ENCODE results near the gene IFNL1.
"Not testable (repeated sequence)": the region's sequence is repeated elsewhere in the genome, so short reads cannot be mapped to it uniquely, and the experiment has no call there.

Gene IFNL1

DNA sequence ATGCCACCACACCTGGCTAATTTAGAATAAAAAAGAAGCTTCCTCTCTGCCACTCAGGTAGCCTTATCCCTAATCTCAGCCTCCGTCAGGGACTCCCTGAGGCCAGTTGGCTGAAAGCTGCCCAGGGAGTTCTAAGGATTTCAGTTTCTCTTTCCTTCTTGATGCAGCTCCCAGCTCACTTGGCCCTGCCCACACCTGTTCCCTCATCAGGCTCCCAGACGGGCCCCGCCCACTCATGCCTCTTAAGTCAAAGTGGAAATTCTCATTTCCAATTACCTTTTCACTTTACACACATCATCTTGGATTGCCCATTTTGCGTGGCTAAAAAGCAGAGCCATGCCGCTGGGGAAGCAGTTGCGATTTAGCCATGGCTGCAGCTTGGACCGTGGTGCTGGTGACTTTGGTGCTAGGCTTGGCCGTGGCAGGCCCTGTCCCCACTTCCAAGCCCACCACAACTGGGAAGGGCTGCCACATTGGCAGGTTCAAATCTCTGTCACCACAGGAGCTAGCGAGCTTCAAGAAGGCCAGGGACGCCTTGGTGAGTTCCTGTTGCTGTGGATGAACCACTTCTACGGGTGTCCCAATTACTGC is at the start of gene IFNL1:
Gene IFNL1 (plus strand): TSS at position 353 of the 591 bp plus-strand sequence. CDS start 15 bp downstream, at position 368.
- DNase-seq (ENCODE audit: low spot score) = no peak

DNA sequence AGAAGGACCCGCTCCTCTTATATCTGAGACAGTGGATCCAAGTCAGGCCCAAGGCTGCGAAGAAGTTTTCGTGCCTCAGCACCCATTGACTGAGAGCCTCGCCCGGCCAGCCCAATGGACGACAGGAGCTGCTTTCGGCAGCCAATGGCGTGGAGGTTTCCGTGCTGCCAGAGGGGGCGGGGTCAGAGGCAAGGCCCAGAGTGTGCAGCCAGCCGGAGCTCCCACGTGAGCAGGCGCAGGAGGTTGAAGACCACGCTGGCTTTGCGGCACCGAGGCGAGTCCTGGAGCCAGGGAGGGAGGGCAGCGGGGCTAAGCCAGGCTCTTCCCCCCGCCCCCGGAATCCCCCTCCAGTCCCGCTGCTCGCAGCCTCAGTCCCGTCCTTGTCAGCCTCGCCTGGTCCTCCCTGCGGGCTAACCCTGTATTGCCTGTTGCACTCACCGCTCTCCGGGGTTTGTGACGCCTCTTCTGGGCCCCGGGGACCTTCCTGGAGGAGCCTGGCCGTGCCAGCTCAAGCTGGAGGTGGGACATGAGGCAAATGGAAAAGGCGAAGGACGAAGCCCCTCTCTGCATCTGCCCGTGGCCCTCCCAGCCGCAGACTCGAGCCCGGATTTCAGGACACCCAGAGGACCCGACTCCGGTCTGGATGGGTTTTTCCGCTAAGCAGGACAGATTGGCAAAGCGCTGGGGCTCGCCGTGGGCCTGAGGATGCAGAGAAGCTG is 49.1 kb upstream of the IFNL1 start:
- no peak for DNase-seq (ENCODE audit: low spot score)

DNA sequence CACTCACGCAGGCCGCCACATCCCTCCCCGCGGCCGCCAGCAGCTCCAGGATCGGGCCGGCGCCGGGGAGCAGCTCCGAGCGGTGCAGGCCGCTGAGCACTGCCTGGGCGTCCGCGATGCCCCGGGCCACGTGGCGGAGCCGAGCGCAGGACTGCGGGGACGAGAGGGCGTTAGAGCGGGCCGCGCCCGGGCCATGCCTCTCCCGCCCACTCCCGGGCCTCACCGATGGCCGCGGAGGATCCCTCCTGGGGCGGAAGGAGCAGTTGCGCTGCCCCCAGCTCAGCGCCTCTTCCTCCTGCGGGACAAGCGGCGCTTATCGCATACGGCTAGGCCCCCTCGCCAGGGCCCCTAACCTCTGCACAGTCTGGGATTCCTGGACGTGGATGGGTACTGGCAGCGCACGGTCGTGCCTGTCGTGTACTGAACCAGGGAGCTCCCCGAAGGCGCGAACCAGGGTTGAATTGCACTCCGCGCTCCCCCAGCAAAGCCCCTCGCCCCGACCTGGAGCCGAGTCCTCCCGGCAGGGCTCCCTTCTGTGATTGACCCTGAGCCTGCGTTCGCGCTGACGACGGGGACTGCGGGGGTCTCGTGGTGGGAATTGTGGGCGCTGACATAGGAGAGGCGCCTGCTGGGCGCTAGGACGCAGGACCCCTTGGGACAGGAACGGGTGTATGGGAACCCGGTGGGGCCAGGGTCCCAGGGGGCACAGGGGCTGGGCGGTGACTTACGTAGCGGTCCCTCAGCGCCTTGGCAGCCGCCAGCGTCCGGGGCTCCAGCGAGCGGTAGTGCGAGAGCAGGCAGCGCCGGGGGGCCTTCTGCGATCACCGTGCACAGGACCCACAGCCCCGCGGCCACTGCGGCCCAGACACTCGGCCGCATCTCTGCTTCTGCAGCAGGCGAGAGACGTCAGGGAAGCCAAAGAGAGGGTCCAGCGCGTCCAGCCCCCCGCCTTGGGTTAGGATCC is 48.2 kb upstream of the IFNL1 start:
- DNase-seq (ENCODE audit: low spot score) = no peak

- no peak for DNase-seq (ENCODE audit: low spot score)
Measured at GRCh38 chr19:39248806-39249205, 47.4 kb upstream of the IFNL1 start, which contains the start of gene IFNL4. Gene IFNL4 (minus strand): TSS chr19:39248856.

GRCh38 chr19:39251081-39251480 is 45.1 kb upstream of the IFNL1 start:
- no peak for DNase-seq (ENCODE audit: low spot score)

DNA sequence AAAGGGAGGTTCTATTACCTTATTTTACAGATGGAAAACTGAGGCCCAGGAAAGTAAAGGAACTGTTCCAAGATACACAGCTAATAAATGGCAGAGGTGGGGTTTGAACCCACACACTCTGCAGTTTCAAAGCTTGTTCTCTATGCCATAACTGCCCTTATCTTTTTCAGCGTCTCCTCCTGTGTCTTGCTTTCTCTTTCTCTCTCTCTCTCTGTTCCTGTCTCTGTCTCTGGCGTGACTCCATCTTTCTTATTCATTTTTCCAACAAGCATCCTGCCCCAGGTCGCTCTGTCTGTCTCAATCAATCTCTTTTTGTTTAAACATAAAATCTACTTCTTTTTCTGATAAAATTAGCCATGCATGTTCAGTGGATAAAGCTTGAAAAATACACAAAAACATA is 44.4 kb upstream of the IFNL1 start:
- no peak for DNase-seq (ENCODE audit: low spot score)

DNA sequence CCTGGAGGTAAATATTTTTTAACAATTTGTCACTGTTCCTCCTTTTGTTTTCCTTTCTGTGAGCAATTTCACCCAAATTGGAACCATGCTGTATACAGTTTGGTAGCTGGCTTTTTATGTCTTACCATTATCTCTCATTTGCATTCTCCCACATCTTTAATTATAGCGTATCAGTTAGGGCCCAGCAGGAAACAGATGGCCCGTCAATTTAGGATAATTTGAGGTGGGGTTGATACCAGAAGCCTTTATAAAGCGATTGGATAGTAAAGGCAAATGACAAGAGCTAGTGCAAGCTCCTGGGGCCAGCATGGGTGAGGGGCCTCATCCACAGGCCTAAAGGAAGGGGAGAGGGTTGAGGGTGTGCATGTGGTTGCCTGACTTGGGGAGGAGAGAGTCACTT is 43.7 kb upstream of the IFNL1 start:
- DNase-seq (ENCODE audit: low spot score) = no peak

GRCh38 chr19:39253374-39254149 is 42.6 kb upstream of the IFNL1 start:
- no peak for DNase-seq (ENCODE audit: low spot score)

GRCh38 chr19:39254531-39255345 is 41.5 kb upstream of the IFNL1 start:
- DNase-seq (ENCODE audit: low spot score) = no peak

DNA sequence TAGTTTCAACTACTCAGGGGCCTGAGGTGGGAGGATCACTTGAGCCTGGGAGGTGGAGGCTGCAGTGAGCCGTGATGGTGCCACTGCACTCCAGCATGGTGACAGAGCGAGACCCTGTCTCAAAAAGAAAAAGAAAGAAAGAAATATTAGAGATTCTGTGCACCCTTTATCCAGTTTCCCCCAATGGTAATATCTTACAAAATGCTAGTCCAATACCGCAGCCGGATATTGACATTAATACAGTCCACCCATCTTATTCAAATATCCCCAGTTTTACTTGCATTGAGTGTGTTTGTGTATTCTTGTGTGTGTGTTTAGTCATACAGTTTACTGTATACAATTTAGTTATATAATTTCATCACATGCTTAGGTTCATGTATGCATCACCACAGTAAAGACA is 39.0 kb upstream of the IFNL1 start:
- no peak for DNase-seq (ENCODE audit: low spot score)

DNA sequence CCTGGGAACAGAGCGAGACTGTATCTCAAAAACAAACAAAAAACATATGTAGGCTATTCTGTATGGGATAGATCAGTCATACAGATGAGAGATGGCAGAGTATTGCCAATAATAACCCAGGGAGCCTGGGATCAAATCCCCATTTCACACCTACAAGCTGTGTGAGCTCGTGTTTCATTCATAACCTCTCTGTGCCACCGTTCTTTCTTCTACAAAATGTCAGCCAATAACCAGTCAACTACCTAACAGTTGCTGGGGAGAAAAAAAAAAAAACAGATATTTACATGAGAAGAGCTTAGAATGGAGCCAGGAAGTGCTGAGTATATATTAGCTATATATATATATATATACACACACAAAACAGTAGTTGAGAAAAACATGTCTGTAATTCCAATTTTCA is 34.5 kb upstream of the IFNL1 start:
- DNase-seq (ENCODE audit: low spot score) = no peak

DNA sequence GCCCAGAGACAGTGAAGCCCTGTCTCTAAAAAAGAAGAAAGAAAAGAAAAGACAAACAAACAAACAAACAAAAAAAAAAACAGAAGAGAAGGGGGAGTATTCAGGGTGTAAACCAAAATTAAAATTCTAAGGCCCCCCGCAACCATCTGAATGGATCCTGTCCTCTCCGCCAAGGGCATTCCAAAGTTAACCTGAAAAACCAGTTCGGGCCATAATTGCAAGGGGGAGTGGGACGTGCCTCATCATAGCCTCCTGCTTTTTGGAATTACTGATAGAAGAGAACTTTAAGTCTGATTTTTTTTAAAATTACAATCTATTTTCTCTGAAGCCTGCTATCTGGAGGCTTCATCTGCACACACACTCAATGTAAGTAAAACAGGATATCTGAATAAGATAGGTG is 33.7 kb upstream of the IFNL1 start:
- DNase-seq (ENCODE audit: low spot score) = no peak

DNA sequence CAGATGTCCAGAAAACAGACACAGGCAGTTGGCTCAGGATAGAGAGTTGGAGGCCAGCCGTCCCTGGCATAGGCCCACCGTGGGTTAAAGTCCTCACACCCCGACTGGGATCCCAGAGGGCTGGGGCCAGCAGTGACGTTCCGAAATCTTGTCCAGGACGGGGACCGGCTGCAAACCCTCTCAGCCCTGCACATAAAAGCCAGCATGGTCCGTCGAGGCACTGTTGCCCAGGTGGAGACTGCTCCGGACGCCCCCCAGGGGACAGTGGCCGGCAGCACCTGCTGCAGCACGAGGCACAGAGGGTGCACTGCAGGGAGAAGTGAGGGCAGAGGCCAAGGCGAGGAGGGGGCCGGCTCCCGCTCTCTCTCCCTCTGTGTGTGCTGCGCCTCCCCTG is 32.3 kb upstream of the IFNL1 start:
- DNase-seq (ENCODE audit: low spot score) = no peak

DNA sequence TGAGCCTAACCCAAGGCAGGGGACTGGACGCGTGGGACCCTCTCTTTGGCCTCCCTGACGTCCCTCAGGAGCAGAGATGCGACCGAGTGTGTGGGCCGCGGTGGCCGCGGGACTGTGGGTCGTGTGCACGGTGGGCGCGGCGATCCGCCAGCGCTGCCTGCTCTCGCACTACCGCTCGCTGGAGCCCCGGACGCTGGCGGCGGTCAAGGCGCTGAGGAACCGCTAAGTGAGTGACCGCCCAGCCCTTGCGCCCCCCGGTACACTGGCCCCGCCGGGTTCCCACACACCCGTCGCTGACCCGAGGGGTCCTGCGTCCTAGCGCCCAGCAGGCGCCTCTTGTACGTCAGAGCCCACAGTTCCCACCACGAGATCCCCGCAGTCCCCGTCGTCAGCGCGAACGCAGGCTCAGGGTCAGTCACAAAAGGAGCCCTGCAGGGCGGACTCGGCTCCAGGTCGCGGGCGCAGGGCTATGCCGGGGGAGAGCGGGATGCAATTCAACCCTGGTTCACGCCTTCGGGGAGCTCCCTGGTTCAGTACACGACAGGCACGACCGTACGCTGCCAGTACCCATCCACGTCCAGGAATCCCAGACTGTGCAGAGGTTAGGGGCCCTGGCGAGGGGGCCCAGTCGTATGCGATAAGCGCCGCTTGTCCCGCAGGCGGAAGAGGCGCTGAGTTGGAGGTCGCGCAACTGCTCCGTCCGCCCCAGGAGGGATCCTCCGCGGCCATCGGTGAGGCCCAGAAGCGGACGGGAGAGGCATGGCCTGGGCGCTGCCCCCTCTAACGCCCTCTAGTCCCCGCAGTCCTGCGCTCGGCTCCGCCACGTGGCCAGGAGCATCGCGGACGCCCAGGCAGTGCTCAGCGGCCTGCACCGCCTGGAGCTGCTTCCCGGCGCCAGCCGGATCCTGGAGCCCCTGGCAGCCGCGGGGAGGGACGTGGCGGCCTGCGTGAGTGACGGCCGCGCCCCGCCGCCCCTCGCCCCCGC is 31.6 kb upstream of the IFNL1 start:
- DNase-seq (ENCODE audit: low spot score) = no peak

DNA sequence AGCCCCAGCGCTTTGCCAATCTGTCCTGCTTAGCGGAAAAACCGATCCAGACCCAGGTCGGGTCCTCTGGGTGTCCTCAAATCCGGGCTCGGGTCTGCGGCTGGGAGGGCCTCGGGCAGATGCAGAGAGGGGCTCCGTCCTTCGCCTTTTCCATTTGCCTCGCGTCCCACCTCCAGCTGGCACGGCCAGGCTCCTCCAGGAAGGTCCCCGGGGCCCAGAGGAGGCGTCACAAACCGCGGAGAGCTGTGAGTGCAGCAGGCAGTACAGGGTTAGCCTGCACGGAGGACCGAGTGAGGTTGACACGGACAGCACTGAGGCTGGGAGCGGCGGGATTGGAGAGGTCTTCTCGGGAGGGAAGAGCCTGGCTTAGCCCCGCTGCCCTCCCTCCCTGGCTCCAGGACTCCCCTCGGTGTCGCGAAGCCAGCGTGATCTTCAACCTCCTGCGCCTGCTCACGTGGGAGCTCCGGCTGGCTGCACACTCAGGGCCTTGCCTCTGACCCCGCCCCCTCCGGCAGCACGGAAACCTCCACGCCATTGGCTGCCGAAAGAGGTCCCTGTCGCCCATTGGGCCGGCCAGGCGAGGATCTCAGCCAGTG is 30.8 kb upstream of the IFNL1 start:
- DNase-seq (ENCODE audit: low spot score) = no peak

DNA sequence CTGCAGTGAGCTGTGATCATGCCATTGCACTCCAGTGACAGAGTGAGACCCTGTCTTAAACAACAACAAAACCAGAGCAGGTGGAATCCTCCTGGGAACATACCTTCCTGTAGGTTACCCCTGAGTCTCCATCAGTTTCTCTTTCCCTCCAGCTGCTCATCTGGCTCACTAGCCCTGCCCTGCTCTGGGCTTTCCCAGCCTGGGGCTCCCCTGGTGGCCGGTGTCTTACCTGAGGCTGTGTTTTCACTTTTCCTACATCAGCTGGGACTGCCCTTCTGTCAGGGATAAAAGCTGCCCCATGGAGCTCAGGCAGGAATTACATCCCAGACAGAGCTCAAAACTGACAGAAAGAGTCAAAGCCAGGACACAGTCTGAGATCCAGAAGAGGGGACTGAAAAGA is 28.1 kb upstream of the IFNL1 start, which contains the start of gene IFNL2:
Gene IFNL2 (plus strand): TSS at position 312 of the 400 bp plus-strand sequence. CDS start 173 bp downstream, outside the sequence.
- not testable (repeated sequence) for DNase-seq (ENCODE audit: low spot score)

- not testable (repeated sequence) for DNase-seq (ENCODE audit: low spot score)
Measured at GRCh38 chr19:39268531-39269223, 27.5 kb upstream of the IFNL1 start.

DNA sequence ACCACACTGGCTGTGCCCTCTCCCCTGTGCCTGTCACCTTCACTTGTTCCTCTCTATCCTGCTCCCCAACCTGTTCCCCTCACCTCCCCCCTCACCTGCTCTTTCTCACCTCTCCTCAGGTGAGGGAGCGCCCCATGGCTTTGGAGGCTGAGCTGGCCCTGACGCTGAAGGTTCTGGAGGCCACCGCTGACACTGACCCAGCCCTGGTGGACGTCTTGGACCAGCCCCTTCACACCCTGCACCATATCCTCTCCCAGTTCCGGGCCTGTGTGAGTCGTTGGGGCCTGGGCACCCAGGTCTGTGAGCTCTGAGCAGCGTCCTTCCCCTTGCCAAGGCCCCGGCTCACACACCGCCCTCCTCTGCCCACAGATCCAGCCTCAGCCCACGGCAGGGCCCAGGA is 26.8 kb upstream of the IFNL1 start:
- DNase-seq (ENCODE audit: low spot score) = not testable (repeated sequence)

Measured in HuH-7 (cell line).